ENCODE results near the gene CCDC8. TPM values are rescaled to one million over a fixed set of nuclear protein-coding genes. Genes with fewer than 3 reads are reported as not detected.

The CCDC8 gene
- total RNA-seq, 2 experiments from 2014 or later, result not detected

- H3K36me3 Mint-ChIP-seq (ENCODE audit: low read depth), result peaks cover 64% of the 10 kb centered on the region
- CTCF ChIA-PET, result interaction anchor here (2.4 kb wide), 1 partner anchor 12 kb away, joined by 8 read pairs; no protein-coding TSS in a partner anchor
- H3K27me3 ChIP-seq (ENCODE audit: control insufficient read depth in 1 of 2, insufficient read depth in 2 of 2, low read length in 2 of 2), result no peaks in the 10 kb centered on the region
- H3K9me3 Mint-ChIP-seq, result no peaks in the 10 kb centered on the region
- peaks cover 49% of the 10 kb centered on the region for H3K36me3 ChIP-seq (ENCODE audit: insufficient read depth, low read length)
- no peak overlapping the region for H3K4me3 Mint-ChIP-seq
- no peak for ATAC-seq (ENCODE audit: poor library complexity)
- intact Hi-C loops (cut with DNase I, micrococcal nuclease), result loop anchor here in 1 of 2 experiments (10.0 kb wide), 2 partner anchors 105 to 275 kb away; partner anchors contain the start of gene DACT3
- H3K4me1 Mint-ChIP-seq (ENCODE audit: low read depth), result peaks cover 15% of the 10 kb centered on the region
- peaks cover 2% of the 10 kb centered on the region for H3K4me1 ChIP-seq (ENCODE audit: insufficient read depth, low read length)
- TF ChIP-seq CTCF (IDR thresholded peaks at IDR 0.05), result no peak
- H3K27ac ChIP-seq (ENCODE audit: low read depth in 1 of 2, low read length in 2 of 2), result no peak overlapping the region
- H3K4me3 ChIP-seq (ENCODE audit: low read length), result no peak overlapping the region
- no peak for DNase-seq
- POLR2A ChIA-PET, result no interaction called here
- no peaks in the 10 kb centered on the region for H3K27me3 Mint-ChIP-seq
- no peaks in the 10 kb centered on the region for H3K9me3 ChIP-seq (ENCODE audit: control insufficient read depth in 1 of 2, insufficient read depth in 1 of 2, low read length in 2 of 2)
- no peak overlapping the region for H3K27ac Mint-ChIP-seq
Measured at GRCh38 chr19:46390121-46390858, 23.1 kb downstream of the CCDC8 start.

- H3K4me3 Mint-ChIP-seq, result no peak overlapping the region
- peaks cover 82% of the 10 kb centered on the region for H3K36me3 Mint-ChIP-seq (ENCODE audit: low read depth)
- Histone ChIP-seq H3K36me3 (ENCODE audit: insufficient read depth, low read length) (peaks cover 67% of the 10 kb centered on the region), H3K4me1 (ENCODE audit: insufficient read depth, low read length) (no peaks in the 10 kb centered on the region), H3K4me3 (ENCODE audit: low read length) (no peak overlapping the region), H3K27me3 (ENCODE audit: control insufficient read depth in 1 of 2, insufficient read depth in 2 of 2, low read length in 2 of 2) (no peaks in the 10 kb centered on the region), H3K27ac (ENCODE audit: low read depth in 1 of 2, low read length in 2 of 2) (no peak overlapping the region), H3K9me3 (ENCODE audit: control insufficient read depth in 1 of 2, insufficient read depth in 1 of 2, low read length in 2 of 2) (no peaks in the 10 kb centered on the region)
- H3K27ac Mint-ChIP-seq, result no peak overlapping the region
- no peaks in the 10 kb centered on the region for H3K27me3 Mint-ChIP-seq
- ChIA-PET CTCF (no interaction called here), POLR2A (no interaction called here)
- no peaks in the 10 kb centered on the region for H3K9me3 Mint-ChIP-seq
- ATAC-seq (ENCODE audit: poor library complexity) (no peak), DNase-seq (no peak)
- TF ChIP-seq CTCF (IDR thresholded peaks at IDR 0.05), result no peak
- peaks cover 11% of the 10 kb centered on the region for H3K4me1 Mint-ChIP-seq (ENCODE audit: low read depth)
- intact Hi-C loops (cut with DNase I, micrococcal nuclease), result no loop called here
Measured at GRCh38 chr19:46388311-46389095, 24.9 kb downstream of the CCDC8 start.

GRCh38 chr19:46387713-46388130 is 25.6 kb downstream of the CCDC8 start:
- H3K36me3 Mint-ChIP-seq (ENCODE audit: low read depth), result peaks cover 83% of the 10 kb centered on the region
- H3K27me3 Mint-ChIP-seq, result no peaks in the 10 kb centered on the region
- intact Hi-C loops (cut with DNase I, micrococcal nuclease), result no loop called here
- no peak overlapping the region for H3K4me3 Mint-ChIP-seq
- no peaks in the 10 kb centered on the region for H3K9me3 Mint-ChIP-seq
- no peaks in the 10 kb centered on the region for H3K4me1 ChIP-seq (ENCODE audit: insufficient read depth, low read length)
- DNase-seq (no peak), ATAC-seq (ENCODE audit: poor library complexity) (no peak)
- H3K27ac ChIP-seq (ENCODE audit: low read depth in 1 of 2, low read length in 2 of 2), result no peak overlapping the region
- no peak overlapping the region for H3K27ac Mint-ChIP-seq
- H3K4me1 Mint-ChIP-seq (ENCODE audit: low read depth), result peaks cover 4% of the 10 kb centered on the region
- no peak for TF ChIP-seq CTCF (IDR thresholded peaks at IDR 0.05)
- no peak overlapping the region for H3K4me3 ChIP-seq (ENCODE audit: low read length)
- no peaks in the 10 kb centered on the region for H3K27me3 ChIP-seq (ENCODE audit: control insufficient read depth in 1 of 2, insufficient read depth in 2 of 2, low read length in 2 of 2)
- ChIA-PET CTCF (no interaction called here), POLR2A (no interaction called here)
- no peaks in the 10 kb centered on the region for H3K9me3 ChIP-seq (ENCODE audit: control insufficient read depth in 1 of 2, insufficient read depth in 1 of 2, low read length in 2 of 2)
- H3K36me3 ChIP-seq (ENCODE audit: insufficient read depth, low read length), result peaks cover 74% of the 10 kb centered on the region
